Activated effector memory CD4-positive, alpha-beta T cell treated with Interleukin-2 at 50 U/mL for 16 hours (primary cell): ENCODE measurements around the gene ENTPD6.

Source experiments
- DNase-seq: peaks from one replicate; pipeline ENCODE4 v3.0.0-alpha.2; 2020

The ENTPD6 gene

DNA sequence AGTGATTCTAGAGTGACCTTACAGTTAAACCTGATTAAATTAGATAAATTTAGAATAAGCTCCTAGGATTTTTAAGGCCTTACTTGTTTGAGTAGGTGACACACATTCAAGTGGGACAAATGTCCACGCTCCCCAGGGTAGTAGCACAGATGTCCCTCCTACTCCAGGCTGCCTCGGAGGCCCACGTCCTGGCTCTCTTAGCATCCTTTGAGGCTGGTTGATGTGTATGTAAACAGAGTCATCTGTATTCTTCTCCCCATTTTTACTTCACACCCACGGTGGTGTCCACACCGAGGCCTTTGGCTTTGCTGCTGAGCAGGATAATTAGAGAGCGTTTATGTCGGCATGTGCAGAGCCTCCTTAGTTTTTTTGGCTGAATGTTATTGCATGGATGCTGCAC, 15.8 kb downstream of the ENTPD6 start:
- DNase-seq: no peak

DNA sequence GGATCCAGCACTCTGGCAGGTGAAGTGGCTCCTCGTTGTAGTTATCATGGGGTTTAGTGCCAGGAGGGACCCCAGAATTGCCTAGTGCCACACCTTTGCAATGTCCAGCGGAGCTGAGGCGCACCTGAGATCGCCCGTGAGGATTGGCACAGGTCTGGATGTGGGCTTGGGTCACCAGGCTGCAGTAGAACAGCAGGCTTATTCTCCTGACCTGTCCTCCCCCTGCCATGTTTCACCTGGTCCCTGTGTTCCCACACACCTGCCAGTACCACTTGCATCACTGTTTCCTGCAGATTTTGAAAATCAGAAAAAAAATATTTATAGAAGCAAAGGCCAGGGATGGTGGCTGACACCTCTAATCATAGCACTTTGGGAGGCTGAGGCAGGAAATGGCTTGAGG, 16.7 kb downstream of the ENTPD6 start:
- DNase-seq: no peak

DNA sequence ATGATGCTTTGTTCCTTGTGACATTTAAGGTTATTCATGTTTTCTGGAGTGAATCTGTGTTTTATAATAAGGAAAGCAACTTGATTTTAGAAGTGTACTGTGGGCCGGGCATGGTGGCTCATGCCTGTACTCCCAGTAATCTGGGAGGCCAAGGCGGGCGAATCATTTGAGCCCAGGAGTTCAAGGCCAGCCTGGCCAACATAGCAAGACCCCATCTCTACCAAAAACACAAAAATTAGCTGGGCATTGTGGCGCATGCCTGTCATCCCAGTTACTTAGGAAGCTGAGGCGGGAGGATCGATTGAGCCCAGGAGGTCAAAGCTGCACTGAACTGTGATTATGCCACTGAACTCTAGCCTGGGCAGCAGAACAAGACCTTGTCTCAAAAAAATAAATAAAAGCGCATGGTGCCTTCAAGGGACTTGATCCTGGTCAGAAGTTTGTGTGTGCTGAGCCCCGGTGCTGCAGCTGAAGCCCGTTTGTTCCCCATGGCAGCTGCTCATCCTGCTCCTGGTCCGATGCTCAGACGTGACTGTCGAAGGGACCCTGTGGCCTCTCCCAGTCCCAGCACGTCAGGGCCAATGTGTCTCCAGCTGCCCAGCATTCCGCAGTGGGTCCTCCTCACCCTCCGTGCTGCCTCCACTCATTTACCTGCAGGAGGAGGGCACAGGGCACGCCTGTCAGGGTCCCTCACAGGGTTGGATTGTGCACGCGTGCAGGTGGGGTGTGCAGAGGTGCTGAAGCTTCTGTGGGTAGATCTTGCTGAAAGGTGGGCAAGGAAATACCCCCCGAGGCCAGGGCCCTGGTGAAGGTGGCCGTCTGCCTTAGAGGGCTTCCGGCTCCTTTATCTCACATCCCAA, 18.3 kb downstream of the ENTPD6 start:
- no peak for DNase-seq

DNA sequence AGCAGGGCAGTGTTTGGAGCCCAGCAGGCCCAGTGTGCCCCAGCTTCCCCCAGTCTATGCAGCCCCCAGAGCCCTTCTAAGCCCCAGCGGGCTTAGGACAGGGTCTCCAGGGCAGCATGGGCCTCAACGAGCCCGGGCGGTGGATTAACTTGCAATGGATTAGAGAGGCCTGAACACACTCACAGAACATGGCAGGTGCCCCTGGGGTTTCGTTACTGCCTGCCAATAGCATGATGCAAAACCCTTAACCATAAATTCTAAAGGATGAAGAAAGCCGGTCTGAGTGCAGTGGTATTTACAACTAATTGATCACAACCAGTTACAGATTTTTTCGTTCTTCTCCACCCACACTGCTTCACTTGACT, 18.9 kb downstream of the ENTPD6 start:
- no peak for DNase-seq

DNA sequence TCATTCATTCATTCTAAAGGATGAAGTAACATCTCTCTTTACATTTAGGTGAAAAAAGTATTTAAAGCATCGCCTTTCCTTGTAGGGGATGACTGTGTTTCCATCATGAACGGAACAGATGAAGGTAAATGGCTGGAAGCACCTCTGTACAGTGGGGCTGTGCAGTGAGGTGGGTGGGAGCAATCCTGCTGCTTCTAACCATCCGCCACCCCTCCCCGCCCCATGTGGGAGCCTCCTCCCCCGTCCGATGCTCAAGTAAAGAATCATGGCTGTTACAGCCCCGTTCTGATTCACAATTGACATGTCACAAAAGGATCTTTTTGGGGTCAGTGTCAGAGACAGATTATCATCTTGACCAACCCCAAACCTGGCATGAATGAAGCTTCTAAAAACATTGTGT, 19.3 kb downstream of the ENTPD6 start:
- DNase-seq: no peak

DNA sequence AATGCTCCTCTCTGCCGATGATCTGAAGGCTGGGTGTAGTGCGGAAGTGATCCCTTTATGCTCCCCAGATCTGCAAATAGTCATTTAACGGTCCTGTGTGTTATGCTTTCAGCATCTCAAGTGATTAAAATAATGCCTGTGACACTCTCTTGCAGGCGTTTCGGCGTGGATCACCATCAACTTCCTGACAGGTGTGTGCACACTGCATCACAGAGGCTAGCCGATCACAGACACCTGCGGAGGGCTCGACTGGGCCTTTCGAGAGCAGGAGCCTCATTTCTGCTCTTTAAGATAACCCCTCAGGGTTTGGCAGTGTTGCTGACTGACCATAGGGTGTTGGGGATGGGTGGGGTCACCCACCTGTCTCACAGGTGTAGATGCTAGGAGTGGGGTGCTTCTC, 20.0 kb downstream of the ENTPD6 start:
- no peak for DNase-seq

DNA sequence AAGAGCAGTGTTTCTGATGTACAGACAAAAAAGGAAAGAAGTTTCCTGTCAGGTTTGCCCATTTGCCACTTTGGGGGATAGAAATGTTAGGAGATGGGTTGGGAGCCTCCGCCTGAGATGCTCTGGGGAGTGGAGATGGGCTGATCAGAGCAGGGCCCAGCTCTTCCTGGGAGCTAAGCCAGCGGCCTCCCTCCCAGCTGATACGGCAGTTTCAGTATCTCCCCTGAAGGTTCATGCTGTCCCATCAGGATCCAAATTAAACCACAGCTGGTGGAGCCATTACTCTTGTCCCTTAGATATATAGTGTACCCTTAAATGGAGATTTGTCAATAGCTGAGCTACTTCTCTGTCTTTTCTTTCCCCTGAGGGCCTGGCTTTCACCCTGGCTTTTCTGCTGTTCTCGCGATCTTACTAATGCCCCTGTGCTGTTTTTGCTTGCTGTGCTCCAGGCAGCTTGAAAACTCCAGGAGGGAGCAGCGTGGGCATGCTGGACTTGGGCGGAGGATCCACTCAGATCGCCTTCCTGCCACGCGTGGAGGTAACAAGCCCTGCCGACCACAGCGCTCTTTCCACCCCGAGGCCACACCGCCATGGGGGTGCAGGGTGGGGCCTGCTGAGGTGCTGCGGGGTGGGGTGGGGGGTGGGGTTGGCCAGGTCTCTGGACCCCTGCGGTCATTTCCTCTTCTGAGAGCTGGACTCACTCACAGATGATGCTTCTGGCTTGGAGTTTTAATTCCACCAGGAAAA, 20.9 kb downstream of the ENTPD6 start:
- DNase-seq: no peak

DNA sequence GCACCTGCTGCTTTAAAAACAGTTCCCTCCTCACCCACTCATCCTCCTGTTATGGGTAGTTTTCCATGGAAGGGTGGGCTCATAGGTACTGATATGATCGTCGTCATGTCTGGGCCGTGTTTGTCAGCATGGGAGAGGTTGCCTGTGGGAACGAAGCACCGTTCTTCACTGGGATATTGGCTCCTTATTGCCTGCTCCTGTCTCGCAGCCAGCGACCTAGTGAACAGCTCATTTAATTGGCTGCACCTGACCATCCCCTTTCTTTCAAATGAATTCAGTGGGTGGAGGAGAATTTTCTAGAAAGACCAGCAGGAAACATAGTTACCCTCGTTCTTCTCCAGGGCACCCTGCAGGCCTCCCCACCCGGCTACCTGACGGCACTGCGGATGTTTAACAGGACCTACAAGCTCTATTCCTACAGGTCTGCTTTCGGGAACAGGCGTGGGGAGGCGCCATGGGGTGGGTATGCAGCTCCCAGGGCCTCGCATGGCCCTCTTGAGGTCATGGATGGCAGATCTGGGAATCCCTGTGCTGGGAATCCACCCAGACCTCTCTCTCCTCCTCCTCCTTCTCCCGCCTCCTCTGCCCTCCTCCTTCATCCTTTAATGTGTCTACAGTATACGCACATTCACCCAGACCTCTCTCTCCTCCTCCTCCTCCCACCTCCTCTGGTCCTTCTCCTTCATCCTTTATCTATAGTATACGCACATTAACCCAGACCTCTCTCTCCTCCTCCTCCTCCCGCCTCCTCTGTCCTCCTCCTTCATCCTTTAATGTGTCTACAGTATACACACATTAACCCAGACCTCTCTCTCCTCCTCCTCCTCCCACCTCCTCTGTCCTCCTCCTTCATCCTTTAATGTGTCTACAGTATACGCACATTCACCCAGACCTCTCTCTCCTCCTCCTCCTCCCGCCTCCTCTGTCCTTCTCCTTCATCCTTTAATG, 21.9 kb downstream of the ENTPD6 start:
- no peak for DNase-seq

DNA sequence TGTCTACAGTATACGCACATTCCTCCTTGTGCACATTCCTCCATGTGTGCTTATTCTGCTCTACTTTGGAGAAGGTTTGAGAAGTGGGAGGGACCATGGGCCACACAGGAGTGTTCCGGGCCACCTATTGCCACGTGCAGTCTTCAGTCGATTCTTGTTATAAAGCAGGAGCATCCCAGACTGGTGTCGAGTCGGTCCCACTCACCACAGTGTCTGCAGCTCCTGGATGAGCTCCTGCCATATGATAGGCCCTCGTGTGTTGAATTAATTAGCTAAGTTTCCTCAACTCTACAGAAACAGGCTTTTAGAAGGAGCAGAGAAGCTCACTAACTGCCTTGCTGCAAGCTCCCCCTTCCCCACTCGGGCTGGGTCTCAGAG, 22.6 kb downstream of the ENTPD6 start:
- no peak for DNase-seq

DNA sequence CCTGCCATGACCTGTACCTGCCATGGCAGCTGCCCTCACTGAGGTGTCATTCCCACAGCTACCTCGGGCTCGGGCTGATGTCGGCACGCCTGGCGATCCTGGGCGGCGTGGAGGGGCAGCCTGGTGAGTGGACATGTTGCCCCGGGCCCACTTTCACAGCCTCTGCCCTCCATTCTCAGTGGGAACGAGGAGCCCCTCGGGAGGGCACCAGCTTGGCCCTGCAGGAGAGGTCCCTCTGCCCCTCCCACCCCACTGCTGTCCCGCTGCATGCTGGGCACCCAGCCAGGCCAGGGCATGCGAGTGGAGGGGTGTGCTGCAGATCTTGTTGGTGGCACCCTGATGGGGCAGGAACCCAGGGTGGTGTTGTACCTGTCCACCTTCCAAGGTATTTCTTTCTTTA, 23.0 kb downstream of the ENTPD6 start:
- DNase-seq: no peak

DNA sequence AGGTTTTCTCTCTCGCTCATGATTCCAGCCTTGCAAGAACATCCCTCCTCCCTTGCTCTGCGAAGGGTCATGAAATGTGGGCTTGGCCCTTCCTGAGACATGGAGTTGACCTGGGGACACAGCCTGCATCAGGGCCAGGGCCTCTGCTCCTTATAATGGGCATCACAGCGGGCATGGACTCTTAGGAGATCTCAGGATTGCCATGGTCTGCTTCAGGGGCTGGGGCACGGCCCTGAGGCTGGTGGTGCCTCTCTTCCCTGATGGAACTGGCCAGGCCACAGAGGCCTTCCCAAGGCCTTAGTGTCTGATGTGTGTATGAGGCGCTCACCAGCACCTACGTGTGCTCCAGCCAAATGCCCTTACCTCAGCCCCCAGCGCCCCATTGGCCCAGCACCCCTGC, 23.9 kb downstream of the ENTPD6 start:
- no peak for DNase-seq

DNA sequence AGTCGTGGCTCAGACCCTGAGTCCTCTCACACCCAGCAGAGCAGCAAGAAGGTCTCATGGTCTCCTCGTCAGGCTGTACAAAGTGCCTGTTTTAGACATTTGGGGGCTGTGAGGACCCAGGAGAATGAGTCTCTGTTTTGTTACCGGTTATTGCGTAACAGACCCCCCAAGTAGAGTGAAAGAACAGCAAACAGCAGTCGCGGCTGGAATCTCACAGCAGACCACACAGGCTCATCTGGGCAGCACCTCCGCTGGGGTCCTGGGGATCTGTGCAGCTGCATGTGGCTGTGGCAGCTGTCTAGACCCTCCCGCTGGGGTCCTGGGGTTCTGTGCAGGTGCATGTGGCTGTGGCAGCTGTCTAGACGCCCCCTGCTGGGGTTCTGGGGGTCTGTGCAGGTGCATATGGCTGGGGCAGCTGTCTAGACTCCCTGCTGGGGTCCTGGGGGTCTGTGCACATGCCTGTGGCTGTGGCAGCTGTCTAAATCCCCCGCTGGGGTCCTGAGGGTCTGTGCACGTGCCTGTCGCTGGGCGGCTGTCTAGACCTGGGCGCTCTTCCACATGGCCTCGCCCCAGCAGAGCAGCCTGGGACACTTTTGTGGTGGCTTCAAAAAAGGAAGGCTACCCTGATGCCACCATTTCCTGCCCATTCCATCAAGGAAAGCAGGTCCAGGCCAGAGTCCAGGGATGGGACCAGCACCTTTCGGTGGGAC, 24.7 kb downstream of the ENTPD6 start:
- no peak for DNase-seq

DNA sequence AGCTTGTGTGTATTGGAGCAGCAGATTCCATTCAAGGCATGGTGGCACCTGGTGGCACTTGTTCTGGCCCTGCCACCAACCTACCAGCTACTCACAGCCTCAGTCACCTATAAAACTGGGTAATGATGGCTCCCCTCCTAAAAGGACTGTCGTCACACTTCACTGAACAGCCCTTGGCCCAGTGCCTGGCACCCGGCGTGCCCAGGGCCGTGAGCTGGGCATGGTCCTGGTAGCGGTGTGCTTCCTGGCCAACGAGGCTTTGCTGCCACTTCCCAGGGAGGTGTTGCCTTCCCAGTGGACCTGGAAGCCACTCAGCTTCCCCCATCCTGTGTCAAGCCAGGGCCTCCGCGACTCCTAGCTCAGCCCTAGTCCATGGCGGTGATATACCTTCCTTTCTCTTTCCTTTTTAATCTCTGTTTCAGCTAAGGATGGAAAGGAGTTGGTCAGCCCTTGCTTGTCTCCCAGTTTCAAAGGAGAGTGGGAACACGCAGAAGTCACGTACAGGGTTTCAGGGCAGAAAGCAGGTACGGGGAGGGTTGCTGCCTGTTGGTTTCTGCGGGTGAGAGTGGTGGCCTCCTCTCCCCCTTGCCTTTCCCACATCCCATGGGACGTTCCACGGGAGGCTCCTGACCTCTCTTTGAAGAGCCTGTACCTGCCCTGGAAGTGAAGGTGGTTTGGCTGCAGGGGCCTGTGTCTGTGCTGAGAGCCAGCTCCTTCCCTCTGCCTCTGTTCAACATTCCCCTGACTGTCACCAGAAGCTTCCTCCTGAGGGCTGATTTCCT, 25.5 kb downstream of the ENTPD6 start:
- DNase-seq: no peak

DNA sequence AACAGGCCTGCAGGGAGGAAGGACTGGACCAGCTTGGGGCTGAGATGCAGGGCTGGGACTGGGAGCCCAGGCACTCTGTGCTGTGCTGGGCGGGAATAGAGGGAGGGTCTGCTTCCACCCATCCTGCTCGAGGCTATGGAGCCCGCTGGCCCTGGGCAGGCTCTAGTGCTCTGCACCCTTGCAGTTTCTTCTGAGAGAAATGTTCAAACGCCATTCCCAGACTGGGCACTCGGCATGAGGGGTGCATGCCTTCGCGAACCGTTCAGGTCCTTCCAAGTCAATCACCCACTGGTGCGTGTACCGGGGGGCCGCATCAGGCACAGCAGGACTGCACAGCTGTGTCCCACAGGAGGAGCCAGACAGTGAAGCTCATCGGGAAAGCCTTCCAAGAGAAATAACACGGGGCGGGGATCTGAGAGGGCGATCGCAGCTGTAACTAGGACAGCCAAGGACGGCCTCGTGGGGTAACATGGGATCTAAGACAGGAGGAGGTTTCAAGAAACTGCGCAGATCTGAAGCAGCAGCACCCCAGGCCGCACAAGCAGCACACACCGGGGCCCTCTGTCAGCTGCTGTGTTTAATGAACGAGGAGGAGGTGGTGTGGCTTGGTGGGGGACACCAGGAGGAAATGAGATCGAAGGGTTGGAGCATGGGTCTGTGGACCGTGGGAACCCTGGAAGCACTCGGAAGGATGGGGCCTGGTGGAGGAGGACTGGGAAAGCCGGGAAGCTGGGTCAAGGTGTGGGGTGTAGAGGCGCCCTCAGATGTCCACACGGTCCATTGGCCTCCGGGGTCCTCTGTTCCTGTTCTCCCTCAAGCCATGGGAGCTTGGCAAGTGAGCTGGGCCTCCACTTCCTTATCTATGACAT, 26.3 kb downstream of the ENTPD6 start:
- no peak for DNase-seq

DNA sequence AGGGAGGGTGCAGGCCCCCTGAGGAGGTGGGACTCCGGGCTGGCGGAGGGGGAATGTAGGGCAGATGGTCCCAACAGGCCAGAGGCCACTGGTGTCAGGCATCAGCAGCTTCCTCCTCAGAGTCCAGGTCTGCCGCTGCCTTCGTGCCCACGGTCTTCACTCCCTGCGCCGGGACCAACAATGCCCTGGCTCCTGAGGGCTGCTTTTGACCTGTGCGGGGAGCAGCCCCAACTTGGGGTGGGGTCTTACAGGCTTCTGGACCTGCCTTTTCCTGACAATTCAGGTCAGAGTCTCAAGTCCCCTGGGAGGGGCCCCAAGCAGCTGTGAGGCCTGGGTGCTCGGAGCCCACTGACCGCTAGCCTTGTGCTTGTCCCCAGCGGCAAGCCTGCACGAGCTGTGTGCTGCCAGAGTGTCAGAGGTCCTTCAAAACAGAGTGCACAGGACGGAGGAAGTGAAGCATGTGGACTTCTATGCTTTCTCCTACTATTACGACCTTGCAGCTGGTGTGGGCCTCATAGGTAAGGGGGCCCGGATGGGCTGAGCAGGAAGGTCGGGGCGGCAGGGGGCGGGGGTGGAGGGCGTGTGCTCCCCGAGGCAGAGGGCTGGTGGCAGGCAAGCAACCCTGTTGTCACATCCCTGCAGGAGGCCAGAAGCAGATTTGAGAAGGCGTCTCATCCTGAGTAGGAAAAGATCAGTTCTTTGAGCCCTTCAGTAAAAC, 27.1 kb downstream of the ENTPD6 start:
- no peak for DNase-seq

DNA sequence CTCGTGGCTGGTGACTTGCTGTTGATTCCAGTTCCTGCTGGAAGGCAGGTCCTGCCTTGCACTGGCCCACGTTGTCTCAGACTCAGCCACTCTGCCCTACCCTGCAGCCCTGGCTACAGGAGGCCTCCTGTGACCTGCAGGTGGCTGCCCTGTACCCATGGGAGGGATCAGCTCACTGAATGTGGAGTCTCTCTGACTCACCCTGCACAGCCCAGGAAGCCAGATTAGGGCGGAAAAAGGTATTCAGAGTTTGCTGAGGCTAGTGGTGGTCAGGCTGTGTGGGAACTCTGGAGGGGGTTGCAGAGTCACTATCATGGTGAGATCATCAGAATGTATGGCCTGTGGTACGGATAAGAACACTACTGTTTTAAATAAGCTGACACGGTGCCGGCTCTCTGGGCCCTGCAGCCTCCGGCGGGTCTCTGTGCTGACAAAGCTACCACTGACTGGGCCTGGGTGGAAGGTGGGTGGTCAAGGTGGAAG, 27.7 kb downstream of the ENTPD6 start:
- DNase-seq: no peak

DNA sequence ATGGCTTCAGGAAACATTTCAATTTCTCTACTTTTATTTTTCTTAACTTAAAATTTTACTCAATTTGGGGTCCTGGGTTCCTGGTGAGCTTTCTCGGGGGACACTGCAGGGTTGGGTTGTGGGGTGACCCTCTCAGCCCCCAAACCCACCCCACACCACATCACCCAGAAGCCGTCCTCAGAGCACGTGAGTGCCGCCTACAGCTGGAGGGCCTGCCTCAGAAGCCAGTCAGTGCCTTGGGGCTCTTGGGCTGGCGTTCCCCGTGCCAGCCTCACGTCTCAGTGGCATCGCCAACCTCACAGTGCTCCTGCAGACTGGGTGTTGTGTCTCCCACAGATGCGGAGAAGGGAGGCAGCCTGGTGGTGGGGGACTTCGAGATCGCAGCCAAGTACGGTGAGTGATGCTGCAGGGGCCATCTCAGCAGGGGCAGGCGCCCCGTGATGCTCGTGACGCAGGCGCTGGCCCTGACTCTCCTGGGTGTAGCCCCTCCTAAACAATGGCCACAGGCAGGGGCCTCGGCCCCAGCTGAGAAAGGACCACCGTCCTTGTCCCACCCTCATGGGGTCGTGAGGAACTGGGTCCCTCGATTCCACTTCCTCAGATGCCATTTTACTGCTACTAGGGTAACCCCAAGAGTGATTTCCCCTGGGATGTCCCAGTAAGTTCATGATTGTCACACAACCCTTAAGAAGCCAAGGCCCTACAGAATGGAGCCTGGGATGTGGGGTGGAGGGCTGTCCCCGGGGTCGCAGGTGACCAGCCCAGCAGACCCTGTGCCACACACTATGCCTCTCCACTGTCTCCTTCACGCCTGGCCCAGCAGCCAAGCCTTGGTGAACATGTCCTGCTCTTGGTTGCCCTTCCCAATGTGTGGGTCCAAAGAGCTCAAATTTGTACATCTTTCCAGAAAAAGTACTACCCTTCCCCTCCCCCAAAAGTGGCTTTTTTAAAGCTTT, 28.5 kb downstream of the ENTPD6 start:
- no peak for DNase-seq

DNA sequence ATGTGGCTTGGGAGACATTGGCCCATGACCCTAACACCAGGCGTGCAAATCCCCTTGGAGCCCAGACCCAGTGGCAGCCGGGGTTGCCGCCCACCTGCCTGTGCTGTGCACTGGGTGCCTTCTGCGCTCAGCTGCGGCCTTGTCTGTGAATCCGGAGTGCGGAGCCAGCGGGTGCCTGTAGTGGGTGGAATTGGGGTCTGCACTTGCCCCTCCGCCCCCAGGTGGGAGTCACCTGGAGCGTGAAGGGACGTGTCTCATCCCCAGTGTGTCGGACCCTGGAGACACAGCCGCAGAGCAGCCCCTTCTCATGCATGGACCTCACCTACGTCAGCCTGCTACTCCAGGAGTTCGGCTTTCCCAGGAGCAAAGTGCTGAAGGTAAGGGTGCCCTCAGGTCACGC, 29.4 kb downstream of the ENTPD6 start:
- DNase-seq: no peak
